Osteoblast (primary cell): ENCODE results near the gene PLD4. TPM values are rescaled to one million over a fixed set of nuclear protein-coding genes. Genes with fewer than 3 reads are reported as not detected.

Source experiments
- DNase-seq: peaks from one replicate; pipeline ENCODE4 v3.0.0; 2011; ENCODE audit warnings: low spot score, mixed read lengths; ENCODE audit not compliant: insufficient read length; ENCODE audit errors: missing footprints
- H2AFZ ChIP-seq: 2 replicates; pipeline ENCODE4 v1.6.0; 2011; ENCODE audit warnings: mild to moderate bottlenecking, low read length
- H3K27ac ChIP-seq: 2 replicates; pipeline ENCODE4 v1.5.1; 2011; ENCODE audit warnings: mild to moderate bottlenecking, low read depth, low read length, moderate library complexity
- H3K27me3 ChIP-seq: 2 replicates; pipeline ENCODE4 v1.6.0; 2012; ENCODE audit warnings: mild to moderate bottlenecking, control low read depth, inconsistent platforms, low read length, moderate library complexity; ENCODE audit not compliant: insufficient read depth
- H3K36me3 ChIP-seq: 2 replicates; pipeline ENCODE4 v1.5.1; 2011; ENCODE audit warnings: mild to moderate bottlenecking, low read length, control low read depth, moderate library complexity; ENCODE audit not compliant: insufficient read depth
- H3K4me1 ChIP-seq: 2 replicates; pipeline ENCODE4 v1.5.1; 2011; ENCODE audit warnings: mild to moderate bottlenecking, low read length, control low read depth, moderate library complexity; ENCODE audit not compliant: insufficient read depth
- H3K4me2 ChIP-seq: 2 replicates; pipeline ENCODE4 v1.6.0; 2011; ENCODE audit warnings: mild to moderate bottlenecking, low read length; ENCODE audit not compliant: insufficient read depth
- H3K4me3 ChIP-seq: fragments of 200-600 bp; sonication (generic); 3 replicates; pipeline ENCODE4 v1.5.1; 2012; ENCODE audit warnings: mild to moderate bottlenecking, low read length, inconsistent platforms; ENCODE audit not compliant: insufficient read depth
- H3K79me2 ChIP-seq: 2 replicates; pipeline ENCODE4 v1.6.0; 2012; ENCODE audit warnings: mild to moderate bottlenecking, low read length, control low read depth, inconsistent platforms; ENCODE audit not compliant: insufficient read depth
- H3K9me3 ChIP-seq: 2 replicates; pipeline ENCODE4 v1.5.1; 2011; ENCODE audit warnings: low read depth, low read length, control low read depth
- H4K20me1 ChIP-seq: 2 replicates; pipeline ENCODE4 v1.6.0; 2012; ENCODE audit warnings: mild to moderate bottlenecking, low read length, control low read depth; ENCODE audit not compliant: insufficient read depth
- CTCF ChIP-seq: IDR thresholded peaks from 2 replicates; pipeline ENCODE4 v1.5.1; 2011; ENCODE audit warnings: mild to moderate bottlenecking, low read depth, low read length, moderate library complexity; ENCODE audit errors: extremely low read depth
- total RNA-seq: library from RNA; depleted of rRNA; stranded (reverse); fragments of >200 nt; gene quantifications from 2 replicates; pipeline ENCODE4 v1.2.3, GENCODE V29; 2012

The PLD4 gene
- total RNA-seq, 1 donor: not detected

- Histone ChIP-seq H3K4me1 (peaks cover 4% of the 10 kb centered on the region), H2AFZ (no peak overlapping the region), H3K4me2 (no peak overlapping the region), H3K36me3 (no peaks in the 10 kb centered on the region), H3K27me3 (no peaks in the 10 kb centered on the region), H3K79me2 (no peaks in the 10 kb centered on the region), H4K20me1 (no peaks in the 10 kb centered on the region), H3K9me3 (no peaks in the 10 kb centered on the region), H3K27ac (no peak overlapping the region), H3K4me3 (no peak overlapping the region)
- no peak for TF ChIP-seq CTCF
- DNase-seq: peak; percentile 77
These were observed 56.2 kb downstream of the PLD4 start for GRCh38 chr14:104980611-104981531.

GRCh38 chr14:104981699-104982541 is 57.2 kb downstream of the PLD4 start:
- Histone ChIP-seq H3K4me3 (no peak overlapping the region), H3K4me2 (no peak overlapping the region), H3K9me3 (no peaks in the 10 kb centered on the region), H4K20me1 (no peaks in the 10 kb centered on the region), H3K27ac (no peak overlapping the region), H3K36me3 (no peaks in the 10 kb centered on the region), H2AFZ (no peak overlapping the region), H3K27me3 (no peaks in the 10 kb centered on the region), H3K79me2 (peaks cover 9% of the 10 kb centered on the region), H3K4me1 (peaks cover 11% of the 10 kb centered on the region)
- DNase-seq: peak; percentile 82
- TF ChIP-seq CTCF: no peak

DNA sequence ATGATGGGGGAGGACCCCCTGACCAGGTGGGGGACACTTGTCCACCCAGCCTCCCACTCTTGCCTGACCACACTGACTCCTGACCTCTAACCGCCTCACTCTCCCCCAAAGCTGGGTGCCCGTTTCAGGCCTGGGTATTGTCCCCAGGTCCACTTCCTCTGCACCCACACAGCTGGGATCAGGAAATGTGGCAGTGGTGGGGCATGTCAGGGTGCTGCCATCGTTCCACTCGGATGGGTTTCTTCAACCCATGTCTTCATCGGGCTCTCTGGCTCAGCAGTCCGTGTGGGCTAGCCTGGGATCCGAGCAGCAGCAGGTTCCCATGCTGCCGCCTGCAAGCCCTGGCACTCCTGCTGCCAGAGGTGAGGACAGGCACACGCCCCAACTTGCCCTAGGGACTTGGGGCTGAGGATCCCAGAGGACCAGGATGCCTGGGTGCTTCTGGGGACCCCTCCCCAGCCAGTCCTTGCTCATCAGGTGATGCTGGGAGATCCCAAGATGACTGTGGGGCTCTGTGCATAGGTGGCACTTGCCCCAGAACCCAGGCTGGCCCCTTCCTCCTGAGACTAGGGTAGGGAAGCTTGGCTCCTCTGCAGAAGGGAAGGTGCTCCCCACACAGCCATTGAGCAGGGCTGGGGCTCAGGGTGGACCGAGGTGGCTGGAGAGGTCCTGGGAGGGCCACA is 58.0 kb downstream of the PLD4 start:
- no peak for TF ChIP-seq CTCF
- Histone ChIP-seq H3K79me2 (peaks cover 11% of the 10 kb centered on the region), H3K27ac (no peak overlapping the region), H3K4me1 (peaks cover 10% of the 10 kb centered on the region), H4K20me1 (no peaks in the 10 kb centered on the region), H3K36me3 (no peaks in the 10 kb centered on the region), H3K27me3 (no peaks in the 10 kb centered on the region), H3K4me2 (no peak overlapping the region), H2AFZ (no peak overlapping the region), H3K4me3 (no peak overlapping the region), H3K9me3 (no peaks in the 10 kb centered on the region)
- peak; percentile 74 for DNase-seq

Other genes starting within 250 kb of the PLD4 start
- 46.6 and 49.2 TPM in 2 replicates for gene INF2, start 235.3 kb upstream of the PLD4 start, total RNA-seq
- gene ADSS1, start 200.7 kb upstream of the PLD4 start, total RNA-seq: 2.1 and 4.3 TPM in 2 replicates
- 57.2 and 62.2 TPM in 2 replicates for gene SIVA1, start 171.7 kb upstream of the PLD4 start, total RNA-seq
- 156 and 188 TPM in 2 replicates for gene AKT1, start 129.1 kb upstream of the PLD4 start, total RNA-seq
- 2.9 TPM in 2 replicates for gene ZBTB42, start 123.8 kb upstream of the PLD4 start, total RNA-seq
- gene CEP170B, start 59.6 kb upstream of the PLD4 start, total RNA-seq: 17.1 and 21.0 TPM in 2 replicates
- 30.8 and 31.8 TPM in 2 replicates for gene AHNAK2, start 53.5 kb downstream of the PLD4 start, total RNA-seq
- 11.5 and 12.3 TPM in 2 replicates for gene CLBA1, start 60.9 kb downstream of the PLD4 start, total RNA-seq
- 13.3 and 13.8 TPM in 2 replicates for gene CDCA4, start 96.2 kb downstream of the PLD4 start, total RNA-seq
- gene GPR132, start 140.6 kb downstream of the PLD4 start, total RNA-seq: under 0.01 TPM in 2 replicates
- 1.8 and 3.3 TPM in 2 replicates for gene JAG2, start 243.9 kb downstream of the PLD4 start, total RNA-seq